ENCODE results near the gene ATP8A1. TPM values are rescaled to one million over a fixed set of nuclear protein-coding genes. Genes with fewer than 3 reads are reported as not detected.

Gene ATP8A1
- total and polyA plus RNA-seq, 2 of the 4 experiments (the other 2 are of a cell fraction), result 0.12 to 0.36 TPM

- no peak for ATAC-seq (ENCODE audit: low read depth)
- no peak overlapping the region for H2BK5ac ChIP-seq (ENCODE audit: low read depth, low read length, poor library complexity, severe bottlenecking)
- intact Hi-C loops (cut with micrococcal nuclease), result loop anchor here (10.0 kb wide), 1 partner anchor 65 kb away; no protein-coding TSS in a partner anchor
These were observed 176.6 kb downstream of the ATP8A1 start for GRCh38 chr4:42480281-42480680.

More at GRCh38 chr4:42480281-42480680, 176.6 kb downstream of the ATP8A1 start:
- in situ Hi-C loops (cut with MboI; ENCODE audit: low sequenced_read_pairs), result no loop called here
- TF ChIP-seq MXI1 (IDR thresholded peaks at IDR 0.05; ENCODE audit: borderline replicate concordance, low read depth, low read length) (no peak), NFE2L2 (IDR thresholded peaks at IDR 0.05; ENCODE audit: low read depth, low read length) (no peak), USF2 (IDR thresholded peaks at IDR 0.05; ENCODE audit: low read depth, low read length) (no peak), CTCF (conservative IDR thresholded peaks at IDR 0.05; ENCODE audit: low read depth, low read length) (no peak), BHLHE40 (IDR thresholded peaks at IDR 0.05; ENCODE audit: low read depth, low read length) (no peak), MAZ (IDR thresholded peaks at IDR 0.05; ENCODE audit: borderline replicate concordance, low read depth, low read length) (no peak), ELK1 (IDR thresholded peaks at IDR 0.05; ENCODE audit: borderline replicate concordance, low read depth, low read length) (no peak), CHD1 (IDR thresholded peaks at IDR 0.05; ENCODE audit: low read depth, low read length) (no peak), CEBPB (IDR thresholded peaks at IDR 0.05; ENCODE audit: low read depth, low read length) (no peak), SMC3 (IDR thresholded peaks at IDR 0.05; ENCODE audit: low read depth, low read length) (no peak), FOS (IDR thresholded peaks at IDR 0.05; ENCODE audit: low read depth, low read length) (no peak), RFX5 (IDR thresholded peaks at IDR 0.05; ENCODE audit: low read depth, low read length) (no peak)
- no peak overlapping the region for H2BK15ac ChIP-seq (ENCODE audit: low read depth, low read length)
- no peak overlapping the region for H4K5ac ChIP-seq (ENCODE audit: low read depth, low read length)
- no peak overlapping the region for H2BK20ac ChIP-seq (ENCODE audit: low read depth, low read length)
- no peak overlapping the region for H3K18ac ChIP-seq (ENCODE audit: low read depth, low read length)
- H3K4me3 ChIP-seq (ENCODE audit: insufficient read depth, low read depth, low read length), result no peak overlapping the region
- H3K79me1 ChIP-seq (ENCODE audit: low read depth in 1 of 2, low read length in 2 of 2), result no peaks in the 10 kb centered on the region
- no peak overlapping the region for H4K8ac ChIP-seq (ENCODE audit: low read depth in 2 of 2, low read length in 2 of 2)
- H3K4ac ChIP-seq (ENCODE audit: low read depth, low read length), result no peak overlapping the region
- no peak overlapping the region for H2AK5ac ChIP-seq (ENCODE audit: low read depth, low read length)
- H3K9ac ChIP-seq (ENCODE audit: low read depth, low read length), result no peak overlapping the region
- no peaks in the 10 kb centered on the region for H3K27me3 ChIP-seq (ENCODE audit: control insufficient read depth, insufficient read depth, low read length)
- H2BK120ac ChIP-seq (ENCODE audit: low read depth, low read length), result no peak overlapping the region
- peaks cover 2% of the 10 kb centered on the region; the same call in 1 of the 2 replicates for H3K4me1 ChIP-seq (ENCODE audit: control insufficient read depth, insufficient read depth, low read length)
- H4K20me1 ChIP-seq (ENCODE audit: insufficient read depth, low read length), result no peaks in the 10 kb centered on the region
- POLR2A ChIA-PET (ENCODE audit: unreplicated experiment), result no interaction called here
- no peak overlapping the region for H3K56ac ChIP-seq (ENCODE audit: extremely low read depth, insufficient read depth, low read length)
- no TSS peak for BruUV-seq (replicated peaks)
- no peak overlapping the region for H3K23ac ChIP-seq (ENCODE audit: low read depth, low read length)
- H3K36me3 ChIP-seq (ENCODE audit: control insufficient read depth, insufficient read depth, low read length), result no peaks in the 10 kb centered on the region
- no peak overlapping the region for H3K27ac ChIP-seq (ENCODE audit: insufficient read depth, low read length)
- dilution Hi-C loops (cut with HindIII; ENCODE audit: low sequenced_read_pairs, unreplicated experiment), result no loop called here
- no peak overlapping the region for H2AK9ac ChIP-seq (replicated peaks; ENCODE audit: low read depth, low read length, poor library complexity)
- H4K91ac ChIP-seq (ENCODE audit: insufficient read depth, low read depth, low read length), result no peak overlapping the region
- CTCF ChIA-PET, result no interaction called here
- no peaks in the 10 kb centered on the region for H3K9me3 ChIP-seq (ENCODE audit: control insufficient read depth, insufficient read depth, low read length)
- no peak overlapping the region for H3K14ac ChIP-seq (replicated peaks; ENCODE audit: low read depth, low read length)
- no peaks in the 10 kb centered on the region for H3K9me1 ChIP-seq (ENCODE audit: insufficient read depth, low read length)
- no peak overlapping the region for H2AFZ ChIP-seq (replicated peaks; ENCODE audit: low read length, poor library complexity)
- H3K4me2 ChIP-seq (ENCODE audit: low read depth, low read length), result no peak overlapping the region
- no CpG with 5 or more reads among the region's 1 CpG for WGBS, 2 experiments (ENCODE audit: extremely low coverage in 2 of 2, insufficient read length in 1 of 2)
- DNase-seq, result no peak

Data from IMR-90 (cell line).